Measurements from ENCODE around the gene FGF1. TPM values are rescaled to one million over a fixed set of nuclear protein-coding genes. Genes with fewer than 3 reads are reported as not detected.

Gene FGF1
- polyA plus RNA-seq, 1 of the 3 experiments (the other 2 are of a cell fraction) = 5.3 TPM

DNA sequence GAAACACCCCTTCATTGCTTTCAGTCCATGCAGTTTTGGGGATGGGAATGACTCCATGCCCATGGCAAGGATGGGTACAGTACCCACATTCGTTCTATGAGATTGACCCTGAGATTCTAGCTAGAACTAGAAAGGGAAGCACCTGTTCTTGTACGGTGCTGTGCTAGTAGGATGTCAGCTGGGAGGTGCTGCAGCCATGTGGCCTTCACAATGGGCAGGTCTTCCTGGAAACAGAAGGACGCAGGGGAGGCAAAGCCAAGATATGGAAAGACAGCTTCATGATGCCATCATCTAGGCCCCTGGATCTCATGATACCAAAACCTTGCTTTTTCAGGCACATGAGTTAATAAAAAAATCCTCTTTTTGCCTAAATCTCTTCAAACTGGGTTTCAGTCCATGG lies 10.5 kb upstream of the FGF1 start (continued):
- TF ChIP-seq PBX3 (IDR thresholded peaks at IDR 0.05) = no peak

DNA sequence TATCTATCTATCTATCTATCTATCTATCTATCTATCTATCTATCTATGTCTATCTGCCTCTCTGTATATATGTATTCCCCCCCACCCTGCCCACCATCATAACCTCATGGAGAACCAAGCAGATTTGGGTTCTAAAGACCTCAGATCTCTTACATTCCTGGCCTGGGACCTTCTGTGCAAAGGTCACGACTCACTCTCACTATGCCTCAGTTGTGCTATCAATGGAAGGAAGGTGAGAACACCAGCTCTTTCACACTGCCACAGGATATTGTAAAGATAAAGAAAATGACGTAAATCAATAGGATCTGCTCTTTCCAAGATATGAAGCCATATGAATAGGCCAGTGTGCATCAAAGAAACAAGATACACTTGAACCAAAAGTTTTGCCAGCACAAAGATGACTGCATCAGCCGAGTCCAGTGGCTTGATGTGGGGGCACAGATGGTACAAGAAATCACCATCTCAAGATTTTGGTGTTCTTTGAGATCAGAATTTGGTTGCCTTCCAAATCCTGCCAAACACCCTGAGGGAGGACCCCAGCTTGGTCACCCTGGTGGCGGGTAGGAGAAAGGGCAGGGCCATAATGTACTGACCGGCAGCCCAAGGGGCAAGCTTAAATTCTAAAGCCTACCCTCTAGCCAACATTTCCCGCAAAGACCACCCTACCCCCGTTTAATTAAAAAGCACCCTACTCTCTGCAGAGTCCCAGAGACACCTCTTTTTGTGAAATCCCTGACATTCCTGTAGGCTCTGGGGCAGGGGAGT lies 8.4 kb upstream of the FGF1 start:
- H4K20me1 ChIP-seq (ENCODE audit: insufficient read depth) = no peaks in the 10 kb centered on the region
- H3K9me3 ChIP-seq = no peaks in the 10 kb centered on the region
- H3K79me2 ChIP-seq (ENCODE audit: insufficient read depth) = no peaks in the 10 kb centered on the region
- H3K36me3 ChIP-seq (replicated peaks in 1 of 2; ENCODE audit: control insufficient read depth in 1 of 2, insufficient read depth in 2 of 2, low read length in 1 of 2) = no peaks in the 10 kb centered on the region
- H3K9me2 ChIP-seq = no peaks in the 10 kb centered on the region
- H3K9ac ChIP-seq = no peak overlapping the region
- no peak overlapping the region for H3K4me2 ChIP-seq
- no peak overlapping the region for H2AFZ ChIP-seq (ENCODE audit: low read depth)
- ChIA-PET CTCF (interaction anchor here (1.3 to 21.1 kb wide), 4 partner anchors 21 to 82 kb away, joined by 3 to 668 read pairs (median 126); no protein-coding TSS in a partner anchor), POLR2A (no interaction called here)
- H3K27ac ChIP-seq (ENCODE audit: low read depth in 2 of 2, low read length in 1 of 2) = no peak overlapping the region
- H3K4me1 ChIP-seq (ENCODE audit: control insufficient read depth in 1 of 2, insufficient read depth in 2 of 2, low read depth in 1 of 2, low read length in 1 of 2) = peaks cover 28 to 32% of the 10 kb centered on the region in 2 experiments
- H3F3A ChIP-seq (replicated peaks; ENCODE audit: insufficient read depth) = no peaks in the 10 kb centered on the region
- 90% methylated on average over 5 of the region's 7 CpGs for WGBS (ENCODE audit: low lambda C conversion rate)
- H3K27me3 ChIP-seq (ENCODE audit: insufficient read depth) = no peaks in the 10 kb centered on the region
- H3K4me3 ChIP-seq (ENCODE audit: low read depth in 2 of 2, low read length in 1 of 2) = no peak overlapping the region
- DNase-seq = no peak
- no peak for TF ChIP-seq USF2 (IDR thresholded peaks at IDR 0.05; ENCODE audit: borderline replicate concordance, low read depth, low read length)
- TF ChIP-seq FOXJ3 (CRISPR knock-in tag; IDR thresholded peaks at IDR 0.05) = no peak
- TF ChIP-seq, protein P1, sequence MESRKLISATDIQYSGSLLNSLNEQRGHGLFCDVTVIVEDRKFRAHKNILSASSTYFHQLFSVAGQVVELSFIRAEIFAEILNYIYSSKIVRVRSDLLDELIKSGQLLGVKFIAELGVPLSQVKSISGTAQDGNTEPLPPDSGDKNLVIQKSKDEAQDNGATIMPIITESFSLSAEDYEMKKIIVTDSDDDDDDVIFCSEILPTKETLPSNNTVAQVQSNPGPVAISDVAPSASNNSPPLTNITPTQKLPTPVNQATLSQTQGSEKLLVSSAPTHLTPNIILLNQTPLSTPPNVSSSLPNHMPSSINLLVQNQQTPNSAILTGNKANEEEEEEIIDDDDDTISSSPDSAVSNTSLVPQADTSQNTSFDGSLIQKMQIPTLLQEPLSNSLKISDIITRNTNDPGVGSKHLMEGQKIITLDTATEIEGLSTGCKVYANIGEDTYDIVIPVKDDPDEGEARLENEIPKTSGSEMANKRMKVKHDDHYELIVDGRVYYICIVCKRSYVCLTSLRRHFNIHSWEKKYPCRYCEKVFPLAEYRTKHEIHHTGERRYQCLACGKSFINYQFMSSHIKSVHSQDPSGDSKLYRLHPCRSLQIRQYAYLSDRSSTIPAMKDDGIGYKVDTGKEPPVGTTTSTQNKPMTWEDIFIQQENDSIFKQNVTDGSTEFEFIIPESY (IDR thresholded peaks at IDR 0.05; ENCODE audit: borderline replicate concordance, low read depth) = no peak
- TF ChIP-seq, protein P2, sequence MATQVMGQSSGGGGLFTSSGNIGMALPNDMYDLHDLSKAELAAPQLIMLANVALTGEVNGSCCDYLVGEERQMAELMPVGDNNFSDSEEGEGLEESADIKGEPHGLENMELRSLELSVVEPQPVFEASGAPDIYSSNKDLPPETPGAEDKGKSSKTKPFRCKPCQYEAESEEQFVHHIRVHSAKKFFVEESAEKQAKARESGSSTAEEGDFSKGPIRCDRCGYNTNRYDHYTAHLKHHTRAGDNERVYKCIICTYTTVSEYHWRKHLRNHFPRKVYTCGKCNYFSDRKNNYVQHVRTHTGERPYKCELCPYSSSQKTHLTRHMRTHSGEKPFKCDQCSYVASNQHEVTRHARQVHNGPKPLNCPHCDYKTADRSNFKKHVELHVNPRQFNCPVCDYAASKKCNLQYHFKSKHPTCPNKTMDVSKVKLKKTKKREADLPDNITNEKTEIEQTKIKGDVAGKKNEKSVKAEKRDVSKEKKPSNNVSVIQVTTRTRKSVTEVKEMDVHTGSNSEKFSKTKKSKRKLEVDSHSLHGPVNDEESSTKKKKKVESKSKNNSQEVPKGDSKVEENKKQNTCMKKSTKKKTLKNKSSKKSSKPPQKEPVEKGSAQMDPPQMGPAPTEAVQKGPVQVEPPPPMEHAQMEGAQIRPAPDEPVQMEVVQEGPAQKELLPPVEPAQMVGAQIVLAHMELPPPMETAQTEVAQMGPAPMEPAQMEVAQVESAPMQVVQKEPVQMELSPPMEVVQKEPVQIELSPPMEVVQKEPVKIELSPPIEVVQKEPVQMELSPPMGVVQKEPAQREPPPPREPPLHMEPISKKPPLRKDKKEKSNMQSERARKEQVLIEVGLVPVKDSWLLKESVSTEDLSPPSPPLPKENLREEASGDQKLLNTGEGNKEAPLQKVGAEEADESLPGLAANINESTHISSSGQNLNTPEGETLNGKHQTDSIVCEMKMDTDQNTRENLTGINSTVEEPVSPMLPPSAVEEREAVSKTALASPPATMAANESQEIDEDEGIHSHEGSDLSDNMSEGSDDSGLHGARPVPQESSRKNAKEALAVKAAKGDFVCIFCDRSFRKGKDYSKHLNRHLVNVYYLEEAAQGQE (IDR thresholded peaks at IDR 0.05; ENCODE audit: low read depth, low read length) = no peak
- TF ChIP-seq SIN3A (IDR thresholded peaks at IDR 0.05; ENCODE audit: borderline replicate concordance, low read depth, low read length) = no peak
- TF ChIP-seq, protein P3, sequence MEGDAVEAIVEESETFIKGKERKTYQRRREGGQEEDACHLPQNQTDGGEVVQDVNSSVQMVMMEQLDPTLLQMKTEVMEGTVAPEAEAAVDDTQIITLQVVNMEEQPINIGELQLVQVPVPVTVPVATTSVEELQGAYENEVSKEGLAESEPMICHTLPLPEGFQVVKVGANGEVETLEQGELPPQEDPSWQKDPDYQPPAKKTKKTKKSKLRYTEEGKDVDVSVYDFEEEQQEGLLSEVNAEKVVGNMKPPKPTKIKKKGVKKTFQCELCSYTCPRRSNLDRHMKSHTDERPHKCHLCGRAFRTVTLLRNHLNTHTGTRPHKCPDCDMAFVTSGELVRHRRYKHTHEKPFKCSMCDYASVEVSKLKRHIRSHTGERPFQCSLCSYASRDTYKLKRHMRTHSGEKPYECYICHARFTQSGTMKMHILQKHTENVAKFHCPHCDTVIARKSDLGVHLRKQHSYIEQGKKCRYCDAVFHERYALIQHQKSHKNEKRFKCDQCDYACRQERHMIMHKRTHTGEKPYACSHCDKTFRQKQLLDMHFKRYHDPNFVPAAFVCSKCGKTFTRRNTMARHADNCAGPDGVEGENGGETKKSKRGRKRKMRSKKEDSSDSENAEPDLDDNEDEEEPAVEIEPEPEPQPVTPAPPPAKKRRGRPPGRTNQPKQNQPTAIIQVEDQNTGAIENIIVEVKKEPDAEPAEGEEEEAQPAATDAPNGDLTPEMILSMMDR (IDR thresholded peaks at IDR 0.05) = no peak; the same call in 1 of the 2 replicates
- no peak for TF ChIP-seq RFX5 (IDR thresholded peaks at IDR 0.05; ENCODE audit: low read length)
- no peak for TF ChIP-seq YY1 (IDR thresholded peaks at IDR 0.05; ENCODE audit: low read depth)
- TF ChIP-seq RXRA (IDR thresholded peaks at IDR 0.05; ENCODE audit: borderline replicate concordance, low read depth) = no peak
- no peak for TF ChIP-seq ELF1 (IDR thresholded peaks at IDR 0.05)
- TF ChIP-seq NRF1 (IDR thresholded peaks at IDR 0.05; ENCODE audit: low read depth, low read length) = no peak
- TF ChIP-seq FOXM1 (IDR thresholded peaks at IDR 0.05; ENCODE audit: low read depth) = no peak
- TF ChIP-seq RAD21 (IDR thresholded peaks at IDR 0.05; ENCODE audit: low read length) = no peak
